Neural crest cell (in vitro differentiated cells): Measurements from ENCODE around the gene KCNK13. TPM values are rescaled to one million over a fixed set of nuclear protein-coding genes. Genes with fewer than 3 reads are reported as not detected.
A peak's percentile ranks its signal among the peaks of the same experiment; 100 is the strongest.
"Not testable (repeated sequence)": the region's sequence is repeated elsewhere in the genome, so short reads cannot be mapped to it uniquely, and the experiment has no call there.

ENCODE experiments used
- DNase-seq: peaks from one replicate; pipeline ENCODE4 v3.0.0; 2021; ENCODE audit warnings: low read depth, mixed read lengths, low spot score
- H3K27ac Mint-ChIP-seq: one replicate; pipeline ENCODE4 v1.8.0; 2021; ENCODE audit warnings: mild to moderate bottlenecking, mixed read lengths; ENCODE audit not compliant: unreplicated experiment
- H3K27me3 Mint-ChIP-seq: 2 replicates; pipeline ENCODE4 v1.8.0; 2021; ENCODE audit warnings: low read depth, mild to moderate bottlenecking, mixed read lengths
- H3K36me3 Mint-ChIP-seq: 2 replicates; pipeline ENCODE4 v1.8.0; 2021; ENCODE audit warnings: low read depth, mild to moderate bottlenecking, mixed read lengths
- H3K4me1 Mint-ChIP-seq: 2 replicates; pipeline ENCODE4 v1.8.0; 2021; ENCODE audit warnings: mixed read lengths
- H3K4me3 Mint-ChIP-seq: one replicate; pipeline ENCODE4 v1.8.0; 2021; ENCODE audit warnings: mild to moderate bottlenecking, mixed read lengths
- H3K9me3 Mint-ChIP-seq: 2 replicates; pipeline ENCODE4 v1.8.0; 2021; ENCODE audit warnings: mixed read lengths
- CTCF ChIP-seq: fragments of 200-600 bp; sonication (generic); conservative IDR thresholded peaks from 2 replicates; pipeline ENCODE4 v1.5.0; 2021; ENCODE audit warnings: antibody characterized with exemption, mild to moderate bottlenecking
- total RNA-seq: library from RNA; stranded (reverse); gene quantifications from 2 replicates; pipeline ENCODE4 v1.2.1, GENCODE V29; 2021

Gene KCNK13
- total RNA-seq, 1 donor from 2014 or later = not detected

GRCh38 chr14:90193925-90194324, 132.1 kb downstream of the KCNK13 start:
- H3K4me1 Mint-ChIP-seq = no peaks in the 10 kb centered on the region
- H3K9me3 Mint-ChIP-seq = no peaks in the 10 kb centered on the region
- H3K27me3 Mint-ChIP-seq = peaks cover 32% of the 10 kb centered on the region
- TF ChIP-seq CTCF = peak; percentile 44
- H3K27ac Mint-ChIP-seq = no peak overlapping the region
- H3K36me3 Mint-ChIP-seq = no peaks in the 10 kb centered on the region
- DNase-seq = peak; percentile 4
- H3K4me3 Mint-ChIP-seq = no peak overlapping the region

- Mint-ChIP-seq H3K9me3 (no peaks in the 10 kb centered on the region), H3K36me3 (no peaks in the 10 kb centered on the region), H3K27me3 (peaks cover 32% of the 10 kb centered on the region), H3K4me1 (no peaks in the 10 kb centered on the region), H3K4me3 (no peak overlapping the region), H3K27ac (no peak overlapping the region)
- DNase-seq = no peak
- TF ChIP-seq CTCF = no peak
Observed at GRCh38 chr14:90194706-90195105, 132.9 kb downstream of the KCNK13 start.

- H3K27ac Mint-ChIP-seq = no peak overlapping the region
- no peak for TF ChIP-seq CTCF
- no peak for DNase-seq
- H3K4me1 Mint-ChIP-seq = no peaks in the 10 kb centered on the region
- H3K36me3 Mint-ChIP-seq = no peaks in the 10 kb centered on the region
- peaks cover 2% of the 10 kb centered on the region for H3K9me3 Mint-ChIP-seq
- no peak overlapping the region for H3K4me3 Mint-ChIP-seq
- peaks cover 35% of the 10 kb centered on the region for H3K27me3 Mint-ChIP-seq
Observed at GRCh38 chr14:90198541-90199060, 136.8 kb downstream of the KCNK13 start.

GRCh38 chr14:90200546-90200945, 138.8 kb downstream of the KCNK13 start:
- not testable (repeated sequence) for H3K9me3 Mint-ChIP-seq, DNase-seq, H3K27ac Mint-ChIP-seq, H3K4me3 Mint-ChIP-seq, H3K4me1 Mint-ChIP-seq, H3K36me3 Mint-ChIP-seq
- peaks cover 23% of the 10 kb centered on the region for H3K27me3 Mint-ChIP-seq

- no peak overlapping the region for H3K27ac Mint-ChIP-seq
- H3K36me3 Mint-ChIP-seq = no peaks in the 10 kb centered on the region
- H3K9me3 Mint-ChIP-seq = peaks cover 2% of the 10 kb centered on the region
- TF ChIP-seq CTCF = no peak
- H3K4me1 Mint-ChIP-seq = no peaks in the 10 kb centered on the region
- no peak for DNase-seq
- peaks cover 20% of the 10 kb centered on the region for H3K27me3 Mint-ChIP-seq
- no peak overlapping the region for H3K4me3 Mint-ChIP-seq
Observed at GRCh38 chr14:90201344-90201743, 139.6 kb downstream of the KCNK13 start.

GRCh38 chr14:90204516-90204915, 142.7 kb downstream of the KCNK13 start:
- H3K36me3 Mint-ChIP-seq = no peaks in the 10 kb centered on the region
- H3K27ac Mint-ChIP-seq = no peak overlapping the region
- H3K9me3 Mint-ChIP-seq = peaks cover 2% of the 10 kb centered on the region
- DNase-seq = no peak
- no peak for TF ChIP-seq CTCF
- no peak overlapping the region for H3K4me3 Mint-ChIP-seq
- no peaks in the 10 kb centered on the region for H3K4me1 Mint-ChIP-seq
- H3K27me3 Mint-ChIP-seq = peaks cover 10% of the 10 kb centered on the region
